ENCODE results near the gene UNC119.

The UNC119 gene

GRCh38 chr17:28519236-28519635 is 33.2 kb downstream of the UNC119 start:
- DNase-seq: no peak

- DNase-seq: no peak
These were observed 33.8 kb downstream of the UNC119 start for GRCh38 chr17:28518578-28518977.

DNA sequence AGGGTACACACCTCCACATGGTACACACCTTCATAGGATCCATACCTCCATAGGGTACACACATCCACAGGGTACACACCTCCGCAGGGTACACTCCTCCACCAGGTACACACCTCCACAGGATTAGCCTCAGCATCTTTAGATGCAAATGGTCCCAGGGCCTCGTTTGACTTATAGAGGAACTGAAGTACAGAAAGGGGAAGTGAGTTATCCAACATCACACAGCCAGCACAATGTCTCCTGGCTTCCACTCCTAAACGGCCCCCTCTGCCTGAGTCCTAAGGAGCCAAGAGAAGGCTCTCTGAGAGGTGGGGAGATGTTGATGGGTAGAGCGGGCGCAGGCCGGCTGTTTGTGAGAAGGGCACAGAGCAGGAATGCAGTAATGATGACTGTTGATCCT is 34.3 kb downstream of the UNC119 start:
- no peak for DNase-seq

- no peak for DNase-seq
These were observed 36.9 kb downstream of the UNC119 start for GRCh38 chr17:28515518-28515917.

GRCh38 chr17:28514561-28515002 is 37.8 kb downstream of the UNC119 start:
- DNase-seq: no peak

GRCh38 chr17:28513476-28513875 is 38.9 kb downstream of the UNC119 start:
- no peak for DNase-seq

- DNase-seq: no peak
These were observed 40.5 kb downstream of the UNC119 start for GRCh38 chr17:28511858-28512461.

DNA sequence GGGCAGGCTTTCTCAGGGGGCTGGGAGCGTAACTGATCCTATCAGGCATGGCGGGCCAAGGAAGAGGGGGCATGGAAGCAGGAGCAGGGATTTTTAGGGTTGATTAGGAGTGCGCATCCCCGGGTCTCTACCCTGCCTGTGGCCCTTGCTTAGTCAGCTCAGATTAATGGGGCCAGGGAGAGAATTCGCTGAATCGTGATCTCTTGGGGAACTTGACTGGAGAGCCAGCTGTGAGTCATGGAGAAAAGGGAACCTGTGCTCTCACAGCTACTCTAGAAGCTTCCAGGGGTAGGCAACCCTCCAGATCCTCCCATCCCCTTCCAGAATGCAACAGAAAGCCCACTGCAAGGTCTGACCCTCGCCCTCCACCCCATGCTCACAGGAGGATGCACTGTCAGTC is 42.6 kb downstream of the UNC119 start:
- DNase-seq: no peak

GRCh38 chr17:28508211-28508724 is 44.2 kb downstream of the UNC119 start:
- no peak for DNase-seq

GRCh38 chr17:28507567-28508203 is 44.7 kb downstream of the UNC119 start:
- DNase-seq: no peak

- no peak for DNase-seq
These were observed 45.5 kb downstream of the UNC119 start for GRCh38 chr17:28506763-28507487.

GRCh38 chr17:28505986-28506665 is 46.3 kb downstream of the UNC119 start, which contains the start of gene FOXN1:
Gene FOXN1 (plus strand): TSS chr17:28506348. CDS start chr17:28523970, 17,622 bp downstream.
- DNase-seq: no peak

DNA sequence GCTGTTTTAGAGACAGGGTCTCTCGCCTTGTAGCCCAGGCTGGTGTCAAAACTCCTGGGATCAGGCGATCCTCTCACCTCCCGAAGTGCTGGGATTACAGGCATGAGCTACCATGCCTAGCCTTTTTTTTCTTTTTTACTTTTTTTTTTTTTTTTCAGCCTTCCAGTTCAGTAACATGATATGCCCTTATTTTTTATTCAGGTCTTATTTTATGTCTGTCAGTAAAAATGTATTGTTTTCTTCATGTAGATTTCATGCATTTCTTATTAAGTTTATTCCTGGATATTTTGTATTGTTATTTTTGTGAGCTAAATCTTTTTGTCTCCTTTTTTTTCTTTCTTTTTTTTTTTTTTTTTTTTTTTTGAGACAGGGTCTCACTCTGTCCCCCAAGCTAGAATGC is 49.0 kb downstream of the UNC119 start:
- DNase-seq: no peak

GRCh38 chr17:28501421-28502284 is 50.8 kb downstream of the UNC119 start:
- no peak for DNase-seq

- no peak for DNase-seq
These were observed 51.6 kb downstream of the UNC119 start for GRCh38 chr17:28500712-28501379.

GRCh38 chr17:28499684-28500357 is 52.6 kb downstream of the UNC119 start:
- no peak for DNase-seq

GRCh38 chr17:28499364-28499664 is 53.1 kb downstream of the UNC119 start:
- no peak for DNase-seq

DNA sequence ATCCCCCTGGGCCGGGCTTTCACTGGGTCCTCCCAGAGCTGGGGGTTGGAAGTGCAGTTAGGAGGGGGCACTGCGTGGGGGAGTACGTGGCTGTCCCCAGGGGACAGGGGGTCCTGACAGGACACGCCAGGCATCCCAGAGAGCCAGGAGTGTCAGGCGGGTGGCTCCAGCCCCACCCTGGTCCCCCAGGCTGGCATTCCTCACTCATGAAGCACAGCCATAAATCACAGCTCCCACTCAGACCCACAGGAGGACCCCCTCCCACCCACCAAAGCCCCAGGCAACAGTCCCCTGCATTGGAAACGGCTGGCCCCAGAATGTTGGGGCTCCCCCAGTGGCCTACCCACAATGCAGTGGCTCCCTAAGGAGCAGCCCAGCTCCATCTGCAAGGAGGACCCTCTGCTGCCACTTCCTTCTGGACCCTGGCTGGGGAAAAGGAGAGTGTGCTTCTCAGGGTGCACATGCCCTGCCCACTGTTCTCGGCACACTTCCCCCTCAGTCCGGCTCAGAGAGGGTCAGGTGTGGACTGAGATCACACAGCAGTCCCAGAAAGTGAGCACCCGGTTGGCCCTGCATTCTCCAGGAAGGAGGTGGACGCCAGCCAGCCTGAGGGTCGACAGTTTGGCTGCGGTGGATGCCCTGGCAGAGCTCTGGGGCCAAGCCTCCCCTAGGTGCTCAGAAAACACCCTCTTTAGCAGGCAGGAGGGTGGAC is 53.6 kb downstream of the UNC119 start:
- no peak for DNase-seq

GRCh38 chr17:28497931-28498330 is 54.5 kb downstream of the UNC119 start:
- peak; percentile 34 for DNase-seq
